ENCODE results near the gene TMEFF2.

GRCh38 chr2:192208848-192209247, 14.1 kb upstream of the TMEFF2 start:
- TF ChIP-seq, protein P1, sequence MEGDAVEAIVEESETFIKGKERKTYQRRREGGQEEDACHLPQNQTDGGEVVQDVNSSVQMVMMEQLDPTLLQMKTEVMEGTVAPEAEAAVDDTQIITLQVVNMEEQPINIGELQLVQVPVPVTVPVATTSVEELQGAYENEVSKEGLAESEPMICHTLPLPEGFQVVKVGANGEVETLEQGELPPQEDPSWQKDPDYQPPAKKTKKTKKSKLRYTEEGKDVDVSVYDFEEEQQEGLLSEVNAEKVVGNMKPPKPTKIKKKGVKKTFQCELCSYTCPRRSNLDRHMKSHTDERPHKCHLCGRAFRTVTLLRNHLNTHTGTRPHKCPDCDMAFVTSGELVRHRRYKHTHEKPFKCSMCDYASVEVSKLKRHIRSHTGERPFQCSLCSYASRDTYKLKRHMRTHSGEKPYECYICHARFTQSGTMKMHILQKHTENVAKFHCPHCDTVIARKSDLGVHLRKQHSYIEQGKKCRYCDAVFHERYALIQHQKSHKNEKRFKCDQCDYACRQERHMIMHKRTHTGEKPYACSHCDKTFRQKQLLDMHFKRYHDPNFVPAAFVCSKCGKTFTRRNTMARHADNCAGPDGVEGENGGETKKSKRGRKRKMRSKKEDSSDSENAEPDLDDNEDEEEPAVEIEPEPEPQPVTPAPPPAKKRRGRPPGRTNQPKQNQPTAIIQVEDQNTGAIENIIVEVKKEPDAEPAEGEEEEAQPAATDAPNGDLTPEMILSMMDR (IDR thresholded peaks at IDR 0.05): no peak
- TF ChIP-seq POLR2A (IDR thresholded peaks at IDR 0.05) (no peak), EP300 (IDR thresholded peaks at IDR 0.05; ENCODE audit: low read depth) (no peak)
